ENCODE measurements around the gene CD300E.

Gene CD300E

GRCh38 chr17:74619077-74619673 lies 4.4 kb downstream of the CD300E start:
- H3K27ac ChIP-seq = no peak overlapping the region
- DNase-seq (ENCODE audit: low spot score) = no peak
- TF ChIP-seq CTCF (IDR thresholded peaks at IDR 0.05) = no peak
- H3K4me3 ChIP-seq = no peak overlapping the region

GRCh38 chr17:74618451-74618850 lies 5.1 kb downstream of the CD300E start:
- H3K27ac ChIP-seq = no peak overlapping the region
- TF ChIP-seq CTCF (IDR thresholded peaks at IDR 0.05) = no peak
- no peak overlapping the region for H3K4me3 ChIP-seq
- DNase-seq (ENCODE audit: low spot score) = no peak

GRCh38 chr17:74616696-74617095 lies 6.8 kb downstream of the CD300E start:
- TF ChIP-seq CTCF (IDR thresholded peaks at IDR 0.05) = no peak
- DNase-seq (ENCODE audit: low spot score) = no peak
- H3K4me3 ChIP-seq = no peak overlapping the region
- no peak overlapping the region for H3K27ac ChIP-seq

GRCh38 chr17:74612046-74612445 lies 11.5 kb downstream of the CD300E start:
- DNase-seq (ENCODE audit: low spot score) = no peak
- Histone ChIP-seq H3K27ac (no peak overlapping the region), H3K4me3 (no peak overlapping the region)

GRCh38 chr17:74610108-74610507 lies 13.4 kb downstream of the CD300E start:
- Histone ChIP-seq H3K27ac (no peak overlapping the region), H3K4me3 (no peak overlapping the region)
- no peak for TF ChIP-seq CTCF (IDR thresholded peaks at IDR 0.05)
- DNase-seq (ENCODE audit: low spot score) = no peak

More at GRCh38 chr17:74612046-74612445, 11.5 kb downstream of the CD300E start:
- TF ChIP-seq CTCF (IDR thresholded peaks at IDR 0.05) = no peak

GRCh38 chr17:74608511-74608910 lies 15.0 kb downstream of the CD300E start:
- DNase-seq (ENCODE audit: low spot score) = no peak
- no peak for TF ChIP-seq CTCF (IDR thresholded peaks at IDR 0.05)
- no peak overlapping the region for H3K27ac ChIP-seq
- no peak overlapping the region for H3K4me3 ChIP-seq

- Histone ChIP-seq H3K4me3 (no peak overlapping the region), H3K27ac (no peak overlapping the region)
- TF ChIP-seq CTCF (IDR thresholded peaks at IDR 0.05) = no peak
- no peak for DNase-seq (ENCODE audit: low spot score)
Observed at GRCh38 chr17:74607221-74607620, 16.3 kb downstream of the CD300E start.
